DMS 273 treated with DMSO at 0.1 percent for 48 hours (cell line): ENCODE data around the gene ZBTB16.
A peak's percentile ranks its signal among the peaks of the same experiment; 100 is the strongest.

Source experiments
- DNase-seq: peaks from one replicate; lab custom pipeline; 2025; lab: John Stamatoyannopoulos, UW

ZBTB16 gene

GRCh38 chr11:114152785-114153184 is 93.3 kb downstream of the ZBTB16 start:
- DNase-seq: no peak

- no peak for DNase-seq
Measured at GRCh38 chr11:114153224-114153623, 93.7 kb downstream of the ZBTB16 start.

GRCh38 chr11:114154271-114155047 is 94.9 kb downstream of the ZBTB16 start:
- no peak for DNase-seq

- DNase-seq: no peak
Measured at GRCh38 chr11:114155116-114155515, 95.6 kb downstream of the ZBTB16 start.

- DNase-seq: no peak
Measured at GRCh38 chr11:114156131-114156581, 96.6 kb downstream of the ZBTB16 start.

GRCh38 chr11:114156782-114157181 is 97.3 kb downstream of the ZBTB16 start:
- DNase-seq: no peak

- DNase-seq: no peak
Measured at GRCh38 chr11:114157476-114158050, 98.1 kb downstream of the ZBTB16 start.

GRCh38 chr11:114158421-114158820 is 98.9 kb downstream of the ZBTB16 start:
- no peak for DNase-seq

- no peak for DNase-seq
Measured at GRCh38 chr11:114158886-114159285, 99.4 kb downstream of the ZBTB16 start.

GRCh38 chr11:114159320-114159719 is 99.8 kb downstream of the ZBTB16 start:
- DNase-seq: no peak

- DNase-seq: peak; percentile 80
Measured at GRCh38 chr11:114159802-114160632, 100.5 kb downstream of the ZBTB16 start.

- no peak for DNase-seq
Measured at GRCh38 chr11:114160894-114161293, 101.4 kb downstream of the ZBTB16 start.

GRCh38 chr11:114161486-114162250 is 102.2 kb downstream of the ZBTB16 start:
- DNase-seq: no peak

GRCh38 chr11:114162719-114163123 is 103.2 kb downstream of the ZBTB16 start:
- DNase-seq: peak; percentile 59

GRCh38 chr11:114163229-114163631 is 103.7 kb downstream of the ZBTB16 start:
- DNase-seq: no peak

GRCh38 chr11:114163830-114164401 is 104.4 kb downstream of the ZBTB16 start:
- no peak for DNase-seq

GRCh38 chr11:114164546-114164945 is 105.0 kb downstream of the ZBTB16 start:
- no peak for DNase-seq

- DNase-seq: no peak
Measured at GRCh38 chr11:114165326-114166230, 106.1 kb downstream of the ZBTB16 start.

GRCh38 chr11:114166362-114166761 is 106.9 kb downstream of the ZBTB16 start:
- DNase-seq: no peak

GRCh38 chr11:114166897-114167323 is 107.4 kb downstream of the ZBTB16 start:
- no peak for DNase-seq
